ENCODE data around the gene FAN1. TPM values are rescaled to one million over a fixed set of nuclear protein-coding genes. Genes with fewer than 3 reads are reported as not detected.
A peak's percentile ranks its signal among the peaks of the same experiment; 100 is the strongest.

The FAN1 gene
- total and polyA plus RNA-seq, 2 of the 13 experiments (the other 11 are each of a cell fraction or from before 2014, with no cell fraction given), result 10.8 to 20.1 TPM

- TF ChIP-seq CBX2 (IDR thresholded peaks at IDR 0.05; ENCODE audit: low read depth, low read length), result no peak
- TF ChIP-seq CBX2 (CRISPR knock-in tag; IDR thresholded peaks at IDR 0.05; ENCODE audit: low read depth), result peak; percentile 87; the same call in 1 of the 2 replicates
- no peak for TF ChIP-seq MAZ (IDR thresholded peaks at IDR 0.05; ENCODE audit: borderline replicate concordance, low read depth, low read length)
- peak; percentile 64; the same call in 1 of the 2 replicates for TF ChIP-seq MAZ (CRISPR knock-in tag; IDR thresholded peaks at IDR 0.05; ENCODE audit: low read depth)
- TF ChIP-seq ZKSCAN1 (IDR thresholded peaks at IDR 0.05; ENCODE audit: low read length), result no peak
- no peak for TF ChIP-seq STAT5B (CRISPR knock-in tag; IDR thresholded peaks at IDR 0.05)
- no peak for TF ChIP-seq JUNB (CRISPR knock-in tag; IDR thresholded peaks at IDR 0.05; ENCODE audit: borderline replicate concordance)
- TF ChIP-seq ZBTB37 (CRISPR knock-in tag; IDR thresholded peaks at IDR 0.05), result no peak
- TF ChIP-seq SKI (IDR thresholded peaks at IDR 0.05; ENCODE audit: partially characterized antibody), result peak; percentile 11
- TF ChIP-seq ZNF788 (CRISPR knock-in tag; IDR thresholded peaks at IDR 0.05; ENCODE audit: borderline replicate concordance), result peak; percentile 97
- TF ChIP-seq MAFF (IDR thresholded peaks at IDR 0.05; ENCODE audit: low read depth, low read length), result no peak
- TF ChIP-seq ZNF800 (CRISPR knock-in tag; IDR thresholded peaks at IDR 0.05), result peak; percentile 88
- peak; percentile 73; the same call in 1 of the 2 replicates for TF ChIP-seq ZFP1 (CRISPR knock-in tag; IDR thresholded peaks at IDR 0.05)
- TF ChIP-seq ZNF550 (CRISPR knock-in tag; IDR thresholded peaks at IDR 0.05; ENCODE audit: borderline replicate concordance), result no peak
- TF ChIP-seq HES4 (CRISPR knock-in tag; IDR thresholded peaks at IDR 0.05; ENCODE audit: borderline replicate concordance), result peak; percentile 86
- no peak for TF ChIP-seq SNAPC5 (CRISPR knock-in tag; IDR thresholded peaks at IDR 0.05; ENCODE audit: borderline replicate concordance)
- TF ChIP-seq MZF1 (CRISPR knock-in tag; IDR thresholded peaks at IDR 0.05; ENCODE audit: borderline replicate concordance), result peak; percentile 62; the same call in 1 of the 2 replicates
- peak; percentile 76; the same call in 1 of the 2 replicates for TF ChIP-seq KDM3A (CRISPR knock-in tag; IDR thresholded peaks at IDR 0.05; ENCODE audit: low read depth)
- peak; percentile 71 for TF ChIP-seq ARID5B (CRISPR knock-in tag; IDR thresholded peaks at IDR 0.05)
- no peak for TF ChIP-seq MLX (CRISPR knock-in tag; IDR thresholded peaks at IDR 0.05)
- TF ChIP-seq SMARCC2 (IDR thresholded peaks at IDR 0.05), result no peak
- TF ChIP-seq MTA1 (CRISPR knock-in tag; IDR thresholded peaks at IDR 0.05; ENCODE audit: borderline replicate concordance), result peak; percentile 94
- no peak for TF ChIP-seq FOXM1 (CRISPR knock-in tag; IDR thresholded peaks at IDR 0.05)
Observed at GRCh38 chr15:30903497-30904187, at the start of gene FAN1 (continued).
